ENCODE data around the gene NEXMIF.
"Not testable (repeated sequence)": the region's sequence is repeated elsewhere in the genome, so short reads cannot be mapped to it uniquely, and the experiment has no call there.

GRCh38 chrX:74819797-74820196 is 105.5 kb downstream of the NEXMIF start:
- not testable (repeated sequence) for TF ChIP-seq POLR2A, SPI1, TAF1, POLR2AphosphoS5 (IDR thresholded peaks at IDR 0.05; ENCODE audit: low read depth, low read length)

All from GM12891 (cell line).